ENCODE measurements around the gene SMIM12.

Gene SMIM12

GRCh38 chr1:34852677-34853217 lies 6.8 kb downstream of the SMIM12 start:
- no peaks in the 10 kb centered on the region for H4K20me1 ChIP-seq (ENCODE audit: insufficient read depth, low read length)
- H3K4me1 ChIP-seq (ENCODE audit: low read length): peaks cover 4% of the 10 kb centered on the region; the same call in 1 of the 2 replicates
- no peaks in the 10 kb centered on the region for H3K9me2 ChIP-seq (replicated peaks; ENCODE audit: insufficient read depth, low read length)
- no peak overlapping the region for H3K4me2 ChIP-seq (ENCODE audit: low read depth, low read length)
- peaks cover 5% of the 10 kb centered on the region for H3K36me3 ChIP-seq (replicated peaks; ENCODE audit: insufficient read depth, low read length)
- TF ChIP-seq EZH2 (optimal IDR thresholded peaks at IDR 0.05; ENCODE audit: low read depth, low read length) (no peak), EZH2phosphoT487 (IDR thresholded peaks at IDR 0.05; ENCODE audit: low read length) (no peak), CTCF (IDR thresholded peaks at IDR 0.05; ENCODE audit: low read length) (peak; percentile 99)
- peak; percentile 93 for DNase-seq
- H2AFZ ChIP-seq (ENCODE audit: low read length): no peak overlapping the region
- H3K27me3 ChIP-seq (replicated peaks; ENCODE audit: insufficient read depth, low read length): no peaks in the 10 kb centered on the region
- no peak overlapping the region for H3K9ac ChIP-seq (ENCODE audit: low read length)
- H3F3A ChIP-seq (ENCODE audit: insufficient read depth, low read length): peaks cover 8% of the 10 kb centered on the region
- no peak overlapping the region for H3K27ac ChIP-seq (ENCODE audit: low read length)
- H3K9me3 ChIP-seq (replicated peaks; ENCODE audit: insufficient read depth, low read length): no peaks in the 10 kb centered on the region
- H3K79me2 ChIP-seq (ENCODE audit: low read length): peaks cover 44% of the 10 kb centered on the region
- H3K4me3 ChIP-seq (ENCODE audit: low read length): no peak overlapping the region

- Histone ChIP-seq H2AFZ (ENCODE audit: low read length) (no peak overlapping the region), H3K9ac (ENCODE audit: low read length) (no peak overlapping the region), H3F3A (ENCODE audit: insufficient read depth, low read length) (peaks cover 8% of the 10 kb centered on the region), H3K27ac (ENCODE audit: low read length) (no peak overlapping the region), H3K36me3 (replicated peaks; ENCODE audit: insufficient read depth, low read length) (peaks cover 5% of the 10 kb centered on the region), H3K79me2 (ENCODE audit: low read length) (peaks cover 34% of the 10 kb centered on the region), H3K4me1 (ENCODE audit: low read length) (no peaks in the 10 kb centered on the region), H3K27me3 (replicated peaks; ENCODE audit: insufficient read depth, low read length) (no peaks in the 10 kb centered on the region), H3K9me3 (replicated peaks; ENCODE audit: insufficient read depth, low read length) (no peaks in the 10 kb centered on the region), H3K4me3 (ENCODE audit: low read length) (no peak overlapping the region), H3K4me2 (ENCODE audit: low read depth, low read length) (no peak overlapping the region), H3K9me2 (replicated peaks; ENCODE audit: insufficient read depth, low read length) (no peaks in the 10 kb centered on the region), H4K20me1 (ENCODE audit: insufficient read depth, low read length) (no peaks in the 10 kb centered on the region)
- DNase-seq: no peak
- TF ChIP-seq EZH2phosphoT487 (IDR thresholded peaks at IDR 0.05; ENCODE audit: low read length): no peak
- TF ChIP-seq CTCF (IDR thresholded peaks at IDR 0.05; ENCODE audit: low read length): no peak
- TF ChIP-seq EZH2 (optimal IDR thresholded peaks at IDR 0.05; ENCODE audit: low read depth, low read length): no peak
Observed at GRCh38 chr1:34851431-34852105, 8.0 kb downstream of the SMIM12 start.

GRCh38 chr1:34850382-34850781 lies 9.2 kb downstream of the SMIM12 start:
- TF ChIP-seq EZH2phosphoT487 (IDR thresholded peaks at IDR 0.05; ENCODE audit: low read length) (no peak), CTCF (IDR thresholded peaks at IDR 0.05; ENCODE audit: low read length) (no peak), EZH2 (optimal IDR thresholded peaks at IDR 0.05; ENCODE audit: low read depth, low read length) (no peak)
- Histone ChIP-seq H3K9ac (ENCODE audit: low read length) (no peak overlapping the region), H3K27ac (ENCODE audit: low read length) (no peak overlapping the region), H3K4me3 (ENCODE audit: low read length) (no peak overlapping the region), H3K4me2 (ENCODE audit: low read depth, low read length) (no peak overlapping the region), H3K4me1 (ENCODE audit: low read length) (no peaks in the 10 kb centered on the region), H2AFZ (ENCODE audit: low read length) (no peak overlapping the region), H3F3A (ENCODE audit: insufficient read depth, low read length) (peaks cover 8% of the 10 kb centered on the region), H3K9me2 (replicated peaks; ENCODE audit: insufficient read depth, low read length) (no peaks in the 10 kb centered on the region), H3K36me3 (replicated peaks; ENCODE audit: insufficient read depth, low read length) (peaks cover 4% of the 10 kb centered on the region), H4K20me1 (ENCODE audit: insufficient read depth, low read length) (no peaks in the 10 kb centered on the region), H3K27me3 (replicated peaks; ENCODE audit: insufficient read depth, low read length) (no peaks in the 10 kb centered on the region), H3K9me3 (replicated peaks; ENCODE audit: insufficient read depth, low read length) (no peaks in the 10 kb centered on the region), H3K79me2 (ENCODE audit: low read length) (peaks cover 25% of the 10 kb centered on the region)
- no peak for DNase-seq
